ENCODE results near the gene HAT1.

The HAT1 gene

GRCh38 chr2:172009823-172010222 is 87.6 kb downstream of the HAT1 start:
- TF ChIP-seq CTCF (IDR thresholded peaks at IDR 0.05; ENCODE audit: low read depth, low read length) (no peak), EZH2phosphoT487 (IDR thresholded peaks at IDR 0.05; ENCODE audit: low read depth) (no peak)
- H2AFZ ChIP-seq (ENCODE audit: low read depth, low read length) = no peak overlapping the region
- no peaks in the 10 kb centered on the region for H3K36me3 ChIP-seq (replicated peaks; ENCODE audit: low read depth, low read length)
- no peak overlapping the region for H3K27ac ChIP-seq (ENCODE audit: low read length)
- no peaks in the 10 kb centered on the region for H4K20me1 ChIP-seq (ENCODE audit: insufficient read depth, low read length)
- H3K4me3 ChIP-seq (ENCODE audit: low read length) = no peak overlapping the region
- no peak overlapping the region for H3K9ac ChIP-seq (ENCODE audit: low read length)
- no peaks in the 10 kb centered on the region for H3K9me3 ChIP-seq (ENCODE audit: insufficient read depth, low read length)
- H3K27me3 ChIP-seq (ENCODE audit: low read depth, low read length) = no peaks in the 10 kb centered on the region
- no peak overlapping the region for H3K4me2 ChIP-seq (ENCODE audit: low read length)
- peaks cover 11% of the 10 kb centered on the region for H3K4me1 ChIP-seq (ENCODE audit: low read length)
- H3K79me2 ChIP-seq (ENCODE audit: low read length) = no peaks in the 10 kb centered on the region

DNA sequence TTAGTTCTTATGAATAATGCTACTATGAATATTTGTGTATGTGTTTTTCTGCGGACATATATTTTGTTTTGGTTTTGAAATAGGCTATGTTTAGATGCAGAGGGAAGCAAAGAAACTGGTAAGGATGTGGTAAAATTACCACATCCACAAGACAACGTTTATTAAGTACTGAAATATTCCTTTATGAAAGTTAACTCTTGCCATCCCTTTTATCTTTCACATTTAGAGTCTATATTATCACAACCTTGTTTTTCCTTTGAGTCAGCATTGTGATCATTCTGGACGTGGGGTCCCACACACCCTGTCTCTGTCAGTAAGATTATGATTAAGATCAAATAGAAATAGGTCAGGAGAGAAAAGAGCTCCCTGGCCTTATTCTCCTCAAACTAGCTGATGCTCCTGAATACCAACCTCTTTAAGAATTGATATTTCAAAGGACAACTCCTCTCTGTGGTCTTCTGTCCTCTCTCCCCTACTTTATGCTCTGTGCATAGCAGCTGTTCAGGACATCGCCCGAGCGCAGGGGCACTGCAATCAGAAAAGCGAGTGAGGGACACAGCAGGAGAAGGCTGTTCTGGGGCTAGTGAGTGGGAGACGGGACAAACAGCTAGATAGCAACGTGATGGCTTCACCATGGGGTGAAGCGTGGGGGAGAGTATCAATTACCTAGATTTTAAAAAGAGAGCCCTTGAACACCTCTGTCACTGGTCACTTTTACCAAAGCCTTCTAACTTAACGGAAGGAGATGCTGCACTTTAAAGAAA is 89.7 kb downstream of the HAT1 start:
- no peak overlapping the region for H3K27ac ChIP-seq (ENCODE audit: low read length)
- H2AFZ ChIP-seq (ENCODE audit: low read depth, low read length) = no peak overlapping the region
- H3K4me3 ChIP-seq (ENCODE audit: low read length) = no peak overlapping the region
- TF ChIP-seq EZH2phosphoT487 (IDR thresholded peaks at IDR 0.05; ENCODE audit: low read depth) (no peak), CTCF (IDR thresholded peaks at IDR 0.05; ENCODE audit: low read depth, low read length) (no peak)
- H3K9ac ChIP-seq (ENCODE audit: low read length) = no peak overlapping the region
- H4K20me1 ChIP-seq (ENCODE audit: insufficient read depth, low read length) = no peaks in the 10 kb centered on the region
- no peaks in the 10 kb centered on the region for H3K79me2 ChIP-seq (ENCODE audit: low read length)
- H3K4me2 ChIP-seq (ENCODE audit: low read length) = no peak overlapping the region
- H3K27me3 ChIP-seq (ENCODE audit: low read depth, low read length) = no peaks in the 10 kb centered on the region
- H3K4me1 ChIP-seq (ENCODE audit: low read length) = peaks cover 11% of the 10 kb centered on the region
- H3K36me3 ChIP-seq (replicated peaks; ENCODE audit: low read depth, low read length) = no peaks in the 10 kb centered on the region
- no peaks in the 10 kb centered on the region for H3K9me3 ChIP-seq (ENCODE audit: insufficient read depth, low read length)

DNA sequence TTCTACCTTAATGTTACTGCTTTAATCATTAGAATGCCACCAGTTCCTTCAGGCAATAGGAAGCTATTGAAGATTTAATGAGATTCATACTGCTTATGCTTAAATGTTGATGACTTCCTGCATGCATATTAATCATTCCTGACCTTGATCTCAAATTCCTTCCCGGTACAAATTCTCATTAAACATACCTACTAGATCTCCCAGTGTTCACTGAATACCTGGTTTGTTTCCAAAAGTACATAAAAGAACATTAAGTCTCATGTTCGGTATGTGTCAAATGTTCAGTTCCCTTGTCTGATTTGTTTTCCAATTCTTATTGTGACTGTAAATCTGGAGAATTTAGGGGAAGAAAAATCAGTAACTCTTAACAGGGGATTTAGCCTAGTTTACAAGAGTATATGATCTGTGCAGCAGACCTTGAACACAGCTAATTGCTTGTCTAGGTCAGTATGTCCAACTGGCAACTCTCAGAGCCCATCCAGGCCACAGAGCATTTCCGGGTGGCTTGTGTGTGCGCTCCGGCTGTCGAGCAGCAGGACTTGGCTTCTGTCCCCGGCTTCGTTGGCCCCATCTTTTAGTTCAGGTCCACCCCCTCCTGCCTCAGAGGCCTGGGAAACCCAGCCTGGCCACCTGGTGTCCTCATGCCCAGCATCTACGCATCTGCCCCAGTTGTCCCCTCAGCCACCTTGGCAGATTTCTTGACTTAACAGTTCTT is 90.6 kb downstream of the HAT1 start:
- no peaks in the 10 kb centered on the region for H3K27me3 ChIP-seq (ENCODE audit: low read depth, low read length)
- H3K4me2 ChIP-seq (ENCODE audit: low read length) = peak overlapping the region; percentile 34
- no peaks in the 10 kb centered on the region for H3K79me2 ChIP-seq (ENCODE audit: low read length)
- TF ChIP-seq CTCF (IDR thresholded peaks at IDR 0.05; ENCODE audit: low read depth, low read length) (no peak), EZH2phosphoT487 (IDR thresholded peaks at IDR 0.05; ENCODE audit: low read depth) (no peak)
- H3K4me3 ChIP-seq (ENCODE audit: low read length) = no peak overlapping the region
- H2AFZ ChIP-seq (ENCODE audit: low read depth, low read length) = no peak overlapping the region
- H3K36me3 ChIP-seq (replicated peaks; ENCODE audit: low read depth, low read length) = no peaks in the 10 kb centered on the region
- no peaks in the 10 kb centered on the region for H4K20me1 ChIP-seq (ENCODE audit: insufficient read depth, low read length)
- H3K9me3 ChIP-seq (ENCODE audit: insufficient read depth, low read length) = no peaks in the 10 kb centered on the region
- H3K9ac ChIP-seq (ENCODE audit: low read length) = no peak overlapping the region
- peaks cover 11% of the 10 kb centered on the region for H3K4me1 ChIP-seq (ENCODE audit: low read length)
- H3K27ac ChIP-seq (ENCODE audit: low read length) = no peak overlapping the region

DNA sequence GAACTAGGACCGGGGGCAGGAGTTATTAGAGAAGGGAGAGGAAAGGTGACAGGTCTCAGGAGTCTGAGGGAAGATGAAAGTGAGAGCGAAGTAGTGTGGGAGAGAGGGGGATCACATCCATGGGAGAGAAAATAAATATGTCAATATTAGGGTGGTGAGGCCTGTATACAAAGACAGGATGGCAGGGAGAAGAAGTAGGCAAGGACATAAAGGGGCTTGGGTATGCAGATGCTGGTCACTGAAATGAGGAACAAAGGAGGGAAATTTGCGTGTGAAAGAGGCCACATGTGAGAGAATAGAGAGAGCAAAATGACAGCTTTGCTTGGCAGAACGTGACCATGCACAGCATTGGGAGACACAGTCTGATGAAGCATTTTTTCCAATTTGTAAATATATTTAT is 91.1 kb downstream of the HAT1 start:
- Histone ChIP-seq H3K4me1 (ENCODE audit: low read length) (peaks cover 11% of the 10 kb centered on the region), H3K79me2 (ENCODE audit: low read length) (no peaks in the 10 kb centered on the region), H4K20me1 (ENCODE audit: insufficient read depth, low read length) (no peaks in the 10 kb centered on the region), H3K27me3 (ENCODE audit: low read depth, low read length) (no peaks in the 10 kb centered on the region), H3K27ac (ENCODE audit: low read length) (no peak overlapping the region), H3K9me3 (ENCODE audit: insufficient read depth, low read length) (no peaks in the 10 kb centered on the region), H2AFZ (ENCODE audit: low read depth, low read length) (no peak overlapping the region), H3K9ac (ENCODE audit: low read length) (no peak overlapping the region), H3K4me3 (ENCODE audit: low read length) (no peak overlapping the region), H3K4me2 (ENCODE audit: low read length) (peak overlapping the region; percentile 34), H3K36me3 (replicated peaks; ENCODE audit: low read depth, low read length) (no peaks in the 10 kb centered on the region)
- TF ChIP-seq EZH2phosphoT487 (IDR thresholded peaks at IDR 0.05; ENCODE audit: low read depth) (no peak), CTCF (IDR thresholded peaks at IDR 0.05; ENCODE audit: low read depth, low read length) (no peak)

All from OCI-LY3 (cell line).